K562 (cell line): ENCODE data around the gene LRP1. TPM values are rescaled to one million over a fixed set of nuclear protein-coding genes. Genes with fewer than 3 reads are reported as not detected.

ENCODE experiments used
- HDAC2 ChIP-seq: fragments of 450-650 bp; IDR thresholded peaks from 2 replicates; pipeline ENCODE4 v1.6.1; 2016; ENCODE audit warnings: mild to moderate bottlenecking
- HNRNPLL ChIP-seq: fragments of 200-400 bp; formaldehyde crosslinking; IDR thresholded peaks from 2 replicates; pipeline ENCODE4 v1.6.1; 2017; ENCODE audit warnings: low read length, low read depth, mild to moderate bottlenecking; ENCODE audit not compliant: poor library complexity, severe bottlenecking
- KLF16 ChIP-seq: IDR thresholded peaks from 2 replicates; pipeline ENCODE4 v1.6.1; 2016; ENCODE audit warnings: antibody characterized with exemption
- MBD2 ChIP-seq: sonication (generic); IDR thresholded peaks from 2 replicates; pipeline ENCODE4 v1.6.1; 2016; ENCODE audit warnings: low read depth, borderline replicate concordance
- NR3C1 ChIP-seq: sonication (generic); formaldehyde crosslinking; IDR thresholded peaks from 2 replicates; pipeline ENCODE4 v1.8.1; 2022; ENCODE audit warnings: missing genetic modification reagents
- RBM14 ChIP-seq: fragments of 200-400 bp; formaldehyde crosslinking; IDR thresholded peaks from 2 replicates; pipeline ENCODE4 v1.6.1; 2018; ENCODE audit warnings: low read depth, mild to moderate bottlenecking, low read length, moderate library complexity, borderline replicate concordance; ENCODE audit not compliant: insufficient read depth
- SUPT5H ChIP-seq: fragments of 450-650 bp; IDR thresholded peaks from 2 replicates; pipeline ENCODE4 v1.6.1; 2016
- U2AF1 ChIP-seq: fragments of 200-400 bp; formaldehyde crosslinking; optimal IDR thresholded peaks from 2 replicates; pipeline ENCODE3; 2017; ENCODE audit warnings: mild to moderate bottlenecking, low read depth, low read length, moderate library complexity
- WHSC1 ChIP-seq: IDR thresholded peaks from one replicate; pipeline ENCODE4 v1.6.1; 2012; ENCODE audit warnings: low read length, control low read depth, inconsistent platforms
- ZBTB43 ChIP-seq: sonication (generic); formaldehyde crosslinking; IDR thresholded peaks from 2 replicates; pipeline ENCODE4 v1.8.0; 2023; ENCODE audit warnings: mild to moderate bottlenecking, missing genetic modification reagents
- ZNF239 ChIP-seq: fragments of 250-450 bp; sonication (Bioruptor Pico); IDR thresholded peaks from 2 replicates; pipeline ENCODE4 v1.4.0; 2020; ENCODE audit warnings: mild to moderate bottlenecking
- ZNF395 ChIP-seq: fragments of 200-800 bp; sonication (Bioruptor generic); IDR thresholded peaks from 2 replicates; pipeline ENCODE4 v1.6.1; 2017; ENCODE audit warnings: missing genetic modification characterization, missing compliant biosample characterization
- ZNF445 ChIP-seq: fragments of 250-450 bp; sonication (Bioruptor Pico); IDR thresholded peaks from 2 replicates; pipeline ENCODE4 v1.4.0; 2020; ENCODE audit warnings: low read depth, mild to moderate bottlenecking, moderate library complexity
- polyA plus RNA-seq, 8 experiments: library from polyadenylated mRNA; depleted of rRNA in 4 of 8; stranded (reverse) in 5 of 8; unstranded in 3 of 8; fragments of >200 nt; fragmentation: Nextera tagmentation in 2 of 8; fragmentation: Illumina TruSeq in 1 of 8; extraction: Ambion mirVana in 2 of 8; extraction: Trizol in 1 of 8; gene quantifications; 2 replicates each; pipeline versions ENCODE4 v1.2.1 to v1.2.3, GENCODE V29; 2011 to 2014; ENCODE audit warnings: inconsistent platforms in 1 of 8, missing spikeins in 1 of 8
- total RNA-seq, 7 experiments: library from RNA; depleted of rRNA in 6 of 7; stranded (reverse); fragments of >200 nt in 6 of 7; fragmentation: Illumina TruSeq in 2 of 7; extraction: Trizol in 2 of 7; gene quantifications; 2 replicates each; pipeline versions ENCODE4 v1.2.1 to v1.2.3, GENCODE V29; 2011 to 2021; ENCODE audit warnings: low replicate concordance in 1 of 7
- TF ChIP-seq, protein P1 (sequence below): fragments of 450-650 bp; IDR thresholded peaks from 2 replicates; pipeline ENCODE4 v1.6.1; 2018; ENCODE audit not compliant: partially characterized antibody
- TF ChIP-seq, protein P2 (sequence below): fragments of 450-650 bp; IDR thresholded peaks from 2 replicates; pipeline ENCODE4 v1.6.1; 2016; ENCODE audit warnings: mild to moderate bottlenecking
- TF ChIP-seq, protein P3 (sequence below): fragments of 450-650 bp; IDR thresholded peaks from 2 replicates; pipeline ENCODE4 v1.6.1; 2016; ENCODE audit warnings: low read depth, mild to moderate bottlenecking, moderate library complexity

Gene LRP1
- total and polyA plus RNA-seq, 9 of the 15 experiments (the other 6 are each of a cell fraction or from before 2014, with no cell fraction given), result 0.04 to 0.64 (median 0.19) TPM; not detected in 2

- TF ChIP-seq, protein P1, sequence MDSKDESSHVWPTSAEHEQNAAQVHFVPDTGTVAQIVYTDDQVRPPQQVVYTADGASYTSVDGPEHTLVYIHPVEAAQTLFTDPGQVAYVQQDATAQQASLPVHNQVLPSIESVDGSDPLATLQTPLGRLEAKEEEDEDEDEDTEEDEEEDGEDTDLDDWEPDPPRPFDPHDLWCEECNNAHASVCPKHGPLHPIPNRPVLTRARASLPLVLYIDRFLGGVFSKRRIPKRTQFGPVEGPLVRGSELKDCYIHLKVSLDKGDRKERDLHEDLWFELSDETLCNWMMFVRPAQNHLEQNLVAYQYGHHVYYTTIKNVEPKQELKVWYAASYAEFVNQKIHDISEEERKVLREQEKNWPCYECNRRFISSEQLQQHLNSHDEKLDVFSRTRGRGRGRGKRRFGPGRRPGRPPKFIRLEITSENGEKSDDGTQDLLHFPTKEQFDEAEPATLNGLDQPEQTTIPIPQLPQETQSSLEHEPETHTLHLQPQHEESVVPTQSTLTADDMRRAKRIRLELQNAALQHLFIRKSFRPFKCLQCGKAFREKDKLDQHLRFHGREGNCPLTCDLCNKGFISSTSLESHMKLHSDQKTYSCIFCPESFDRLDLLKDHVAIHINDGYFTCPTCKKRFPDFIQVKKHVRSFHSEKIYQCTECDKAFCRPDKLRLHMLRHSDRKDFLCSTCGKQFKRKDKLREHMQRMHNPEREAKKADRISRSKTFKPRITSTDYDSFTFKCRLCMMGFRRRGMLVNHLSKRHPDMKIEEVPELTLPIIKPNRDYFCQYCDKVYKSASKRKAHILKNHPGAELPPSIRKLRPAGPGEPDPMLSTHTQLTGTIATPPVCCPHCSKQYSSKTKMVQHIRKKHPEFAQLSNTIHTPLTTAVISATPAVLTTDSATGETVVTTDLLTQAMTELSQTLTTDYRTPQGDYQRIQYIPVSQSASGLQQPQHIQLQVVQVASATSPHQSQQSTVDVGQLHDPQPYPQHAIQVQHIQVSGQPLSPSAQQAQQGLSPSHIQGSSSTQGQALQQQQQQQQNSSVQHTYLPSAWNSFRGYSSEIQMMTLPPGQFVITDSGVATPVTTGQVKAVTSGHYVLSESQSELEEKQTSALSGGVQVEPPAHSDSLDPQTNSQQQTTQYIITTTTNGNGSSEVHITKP, result peak; percentile 86
- TF ChIP-seq ZNF239 (no peak), RBM14 (no peak), ZNF395 (CRISPR knock-in tag) (no peak; the same call in 1 of the 2 replicates), MBD2 (no peak), WHSC1 (no peak), HDAC2 (no peak), ZNF445 (CRISPR knock-in tag) (no peak), ZBTB43 (CRISPR knock-in tag) (no peak), SUPT5H (peak; percentile 22; the same call in 1 of the 2 replicates), KLF16 (peak; percentile 35; the same call in 1 of the 2 replicates), HNRNPLL (peak; percentile 19), NR3C1 (CRISPR knock-in tag) (no peak), U2AF1 (no peak)
- TF ChIP-seq, protein P2, sequence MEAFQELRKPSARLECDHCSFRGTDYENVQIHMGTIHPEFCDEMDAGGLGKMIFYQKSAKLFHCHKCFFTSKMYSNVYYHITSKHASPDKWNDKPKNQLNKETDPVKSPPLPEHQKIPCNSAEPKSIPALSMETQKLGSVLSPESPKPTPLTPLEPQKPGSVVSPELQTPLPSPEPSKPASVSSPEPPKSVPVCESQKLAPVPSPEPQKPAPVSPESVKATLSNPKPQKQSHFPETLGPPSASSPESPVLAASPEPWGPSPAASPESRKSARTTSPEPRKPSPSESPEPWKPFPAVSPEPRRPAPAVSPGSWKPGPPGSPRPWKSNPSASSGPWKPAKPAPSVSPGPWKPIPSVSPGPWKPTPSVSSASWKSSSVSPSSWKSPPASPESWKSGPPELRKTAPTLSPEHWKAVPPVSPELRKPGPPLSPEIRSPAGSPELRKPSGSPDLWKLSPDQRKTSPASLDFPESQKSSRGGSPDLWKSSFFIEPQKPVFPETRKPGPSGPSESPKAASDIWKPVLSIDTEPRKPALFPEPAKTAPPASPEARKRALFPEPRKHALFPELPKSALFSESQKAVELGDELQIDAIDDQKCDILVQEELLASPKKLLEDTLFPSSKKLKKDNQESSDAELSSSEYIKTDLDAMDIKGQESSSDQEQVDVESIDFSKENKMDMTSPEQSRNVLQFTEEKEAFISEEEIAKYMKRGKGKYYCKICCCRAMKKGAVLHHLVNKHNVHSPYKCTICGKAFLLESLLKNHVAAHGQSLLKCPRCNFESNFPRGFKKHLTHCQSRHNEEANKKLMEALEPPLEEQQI, result no peak
- TF ChIP-seq, protein P3, sequence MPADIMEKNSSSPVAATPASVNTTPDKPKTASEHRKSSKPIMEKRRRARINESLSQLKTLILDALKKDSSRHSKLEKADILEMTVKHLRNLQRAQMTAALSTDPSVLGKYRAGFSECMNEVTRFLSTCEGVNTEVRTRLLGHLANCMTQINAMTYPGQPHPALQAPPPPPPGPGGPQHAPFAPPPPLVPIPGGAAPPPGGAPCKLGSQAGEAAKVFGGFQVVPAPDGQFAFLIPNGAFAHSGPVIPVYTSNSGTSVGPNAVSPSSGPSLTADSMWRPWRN, result no peak
These were observed 38.7 kb upstream of the LRP1 start (continued) for GRCh38 chr12:57089271-57090245.
